GM23338 (cell line): ENCODE results near the gene CD44. TPM values are rescaled to one million over a fixed set of nuclear protein-coding genes. Genes with fewer than 3 reads are reported as not detected.

ENCODE experiments used
- ATAC-seq: fragments of 200-7000 bp; cut with Tn5 transposase; 3 replicates; pipeline ENCODE4 v1.9.1; 2020
- DNase-seq: peaks from one replicate; pipeline ENCODE4 v3.0.0-alpha.2; 2015; ENCODE audit warnings: low spot score
- H2AFZ ChIP-seq: fragments of 200-600 bp; sonication (generic); 2 replicates; pipeline ENCODE4 v1.8.0; 2016; ENCODE audit warnings: antibody characterized with exemption, mild to moderate bottlenecking, moderate library complexity
- H3F3A ChIP-seq: fragments of 200-600 bp; sonication (generic); replicated peaks from 2 replicates; pipeline ENCODE4 v1.8.0; 2017; ENCODE audit warnings: antibody characterized with exemption, mixed run types, low read depth
- H3K27ac ChIP-seq: fragments of 200-600 bp; sonication (generic); 2 replicates; pipeline ENCODE4 v1.6.1; 2016; ENCODE audit warnings: low read depth
- H3K27me3 ChIP-seq: fragments of 200-600 bp; sonication (generic); 2 replicates; pipeline ENCODE4 v1.8.0; 2016; ENCODE audit warnings: mild to moderate bottlenecking, mixed run types, moderate library complexity; ENCODE audit not compliant: insufficient read depth
- H3K36me3 ChIP-seq: fragments of 200-600 bp; sonication (generic); 2 replicates; pipeline ENCODE4 v1.8.0; 2016; ENCODE audit warnings: mild to moderate bottlenecking; ENCODE audit not compliant: insufficient read depth
- H3K4me1 ChIP-seq: fragments of 200-600 bp; sonication (generic); 2 replicates; pipeline ENCODE4 v1.8.0; 2016; ENCODE audit warnings: mild to moderate bottlenecking, moderate library complexity; ENCODE audit not compliant: insufficient read depth
- H3K4me2 ChIP-seq: fragments of 200-600 bp; sonication (generic); 2 replicates; pipeline ENCODE4 v1.7.1; 2017; ENCODE audit warnings: mixed run types
- H3K4me3 ChIP-seq: fragments of 200-600 bp; sonication (generic); 2 replicates; pipeline ENCODE4 v1.6.1; 2016; ENCODE audit warnings: mixed run types
- H3K79me2 ChIP-seq: fragments of 200-600 bp; sonication (generic); replicated peaks from 2 replicates; pipeline ENCODE4 v1.8.0; 2017; ENCODE audit warnings: mild to moderate bottlenecking; ENCODE audit not compliant: insufficient read depth
- H3K9me2 ChIP-seq: fragments of 200-600 bp; sonication (generic); 2 replicates; pipeline ENCODE4 v1.8.0; 2017; ENCODE audit not compliant: insufficient read depth
- H4K20me1 ChIP-seq: fragments of 200-600 bp; sonication (generic); replicated peaks from 2 replicates; pipeline ENCODE4 v1.8.0; 2017; ENCODE audit warnings: mild to moderate bottlenecking; ENCODE audit not compliant: insufficient read depth
- H3K27ac Mint-ChIP-seq: 2 replicates; pipeline ENCODE4 v1.8.0; 2020; ENCODE audit warnings: inconsistent platforms, mild to moderate bottlenecking, moderate library complexity, mixed read lengths
- H3K27me3 Mint-ChIP-seq: 3 replicates; pipeline ENCODE4 v1.8.0; 2022; ENCODE audit warnings: low read depth, mild to moderate bottlenecking, moderate library complexity, mixed read lengths, inconsistent platforms; ENCODE audit not compliant: insufficient read depth, poor library complexity
- H3K36me3 Mint-ChIP-seq: 3 replicates; pipeline ENCODE4 v1.8.0; 2021; ENCODE audit warnings: low read depth, mild to moderate bottlenecking, inconsistent platforms, moderate library complexity, mixed read lengths
- H3K4me1 Mint-ChIP-seq: 3 replicates; pipeline ENCODE4 v1.8.0; 2020; ENCODE audit warnings: mild to moderate bottlenecking, inconsistent platforms, mixed read lengths
- H3K4me3 Mint-ChIP-seq: 3 replicates; pipeline ENCODE4 v1.8.0; 2021; ENCODE audit warnings: moderate library complexity, mild to moderate bottlenecking, inconsistent platforms, mixed read lengths
- H3K9me3 Mint-ChIP-seq: 3 replicates; pipeline ENCODE4 v1.8.0; 2020; ENCODE audit warnings: moderate library complexity, mild to moderate bottlenecking, inconsistent platforms, mixed read lengths
- CREB1 ChIP-seq: fragments of 250-450 bp; sonication (Bioruptor Pico); IDR thresholded peaks from 2 replicates; pipeline ENCODE4 v1.5.0; 2020; ENCODE audit warnings: low read depth, mild to moderate bottlenecking, moderate library complexity
- EZH2 ChIP-seq: fragments of 200-600 bp; sonication (generic); IDR thresholded peaks from one replicate; pipeline ENCODE4 v1.8.0; 2017; ENCODE audit warnings: antibody characterized with exemption, mild to moderate bottlenecking, low read depth; ENCODE audit not compliant: unreplicated experiment
- EZH2phosphoT487 ChIP-seq: fragments of 200-600 bp; sonication (generic); IDR thresholded peaks from one replicate; pipeline ENCODE4 v1.8.1; 2018; ENCODE audit warnings: antibody characterized with exemption; ENCODE audit not compliant: unreplicated experiment
- JUNB ChIP-seq: IDR thresholded peaks from one replicate; pipeline ENCODE4 v1.6.1; 2016; ENCODE audit warnings: antibody characterized with exemption; ENCODE audit not compliant: unreplicated experiment
- NANOG ChIP-seq: IDR thresholded peaks from 2 replicates; pipeline ENCODE4 v1.6.1; 2016; ENCODE audit warnings: antibody characterized with exemption, borderline replicate concordance
- POLR2AphosphoS5 ChIP-seq: IDR thresholded peaks from 2 replicates; pipeline ENCODE4 v1.6.1; 2016; ENCODE audit warnings: antibody characterized with exemption, low read depth
- STAT1 ChIP-seq: IDR thresholded peaks from one replicate; pipeline ENCODE4 v1.6.1; 2016; ENCODE audit warnings: antibody characterized with exemption; ENCODE audit not compliant: unreplicated experiment
- ZNF114 ChIP-seq: fragments of 250-450 bp; sonication (Bioruptor Pico); IDR thresholded peaks from 2 replicates; pipeline ENCODE4 v1.5.0; 2020; ENCODE audit warnings: mild to moderate bottlenecking, moderate library complexity
- ZNF331 ChIP-seq: fragments of 250-450 bp; sonication (Bioruptor Pico); IDR thresholded peaks from 2 replicates; pipeline ENCODE4 v1.5.0; 2020; ENCODE audit warnings: low read depth, mild to moderate bottlenecking, moderate library complexity
- polyA plus RNA-seq: library from polyadenylated mRNA; unstranded; fragments of >200 nt; fragmentation: Nextera tagmentation; extraction: Ambion mirVana; gene quantifications from 2 replicates; pipeline ENCODE4 v1.2.1, GENCODE V29; 2016
- total RNA-seq: library from RNA; depleted of rRNA; stranded (reverse); fragments of >200 nt; shearing (Covaris generic); gene quantifications from 2 replicates; pipeline ENCODE4 v1.2.3, GENCODE V29; 2014
- TF ChIP-seq, protein P1 (sequence below): IDR thresholded peaks from 2 replicates; pipeline ENCODE4 v1.6.1; 2016; ENCODE audit warnings: antibody characterized with exemption
- TF ChIP-seq, protein P2 (sequence below), 2 experiments: fragments of 200-600 bp in 1 of 2; sonication (generic) in 1 of 2; conservative IDR thresholded peaks; 2 replicates each; pipeline versions ENCODE4 v1.5.1 to v1.6.1; 2016 to 2017; ENCODE audit warnings: antibody characterized with exemption in 2 of 2, low read depth in 2 of 2, mild to moderate bottlenecking in 2 of 2, moderate library complexity in 1 of 2
- TF ChIP-seq, protein P3 (sequence below): IDR thresholded peaks from one replicate; pipeline ENCODE4 v1.6.1; 2018; ENCODE audit warnings: antibody characterized with exemption; ENCODE audit not compliant: unreplicated experiment
- TF ChIP-seq, protein P4 (sequence below): fragments of 250-450 bp; sonication (Bioruptor Pico); IDR thresholded peaks from 2 replicates; pipeline ENCODE4 v1.5.0; 2020; ENCODE audit warnings: mild to moderate bottlenecking, moderate library complexity

CD44 gene
- total and polyA plus RNA-seq, 2 experiments from 2014 or later: 4.0 to 10.1 TPM

DNA sequence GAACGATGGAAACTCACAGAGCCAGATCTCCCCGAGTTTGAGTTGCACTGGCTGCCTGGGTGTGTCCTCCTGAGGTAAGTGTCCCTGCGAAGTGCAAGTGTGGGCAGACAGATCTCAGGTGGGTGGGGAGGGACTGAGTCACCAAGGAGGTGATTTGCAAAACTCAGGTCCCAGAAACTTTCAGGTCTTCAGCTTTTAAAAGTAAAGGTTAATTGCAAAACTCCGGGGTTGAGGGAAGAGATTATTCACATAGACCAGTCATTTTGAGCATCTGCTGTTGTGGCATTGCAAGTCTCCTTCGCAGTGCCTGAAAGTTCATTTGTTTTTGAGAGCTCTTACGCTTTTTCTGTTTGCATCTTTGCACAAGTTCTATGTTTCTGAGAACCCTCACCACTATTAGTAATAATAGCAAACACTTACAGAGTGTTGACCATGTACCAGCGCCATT, 7.1 kb downstream of the CD44 start:
- no peak for DNase-seq
- H3K4me3 Mint-ChIP-seq: no peak overlapping the region
- no peak for ATAC-seq
- Histone ChIP-seq H3F3A (no peaks in the 10 kb centered on the region), H3K79me2 (no peaks in the 10 kb centered on the region), H3K4me1 (peaks cover 10% of the 10 kb centered on the region; the same call in 1 of the 2 replicates), H2AFZ (no peak overlapping the region), H3K4me2 (no peak overlapping the region), H3K27ac (no peak overlapping the region), H3K27me3 (peaks cover 3% of the 10 kb centered on the region; the same call in 1 of the 2 replicates), H4K20me1 (no peaks in the 10 kb centered on the region), H3K9me2 (peaks cover 5% of the 10 kb centered on the region; the same call in 1 of the 2 replicates), H3K4me3 (no peak overlapping the region), H3K36me3 (no peaks in the 10 kb centered on the region)
- H3K9me3 Mint-ChIP-seq: peaks cover 3% of the 10 kb centered on the region; the same call in 1 of the 3 replicates
- H3K27me3 Mint-ChIP-seq: peaks cover 3% of the 10 kb centered on the region
- H3K36me3 Mint-ChIP-seq: no peaks in the 10 kb centered on the region; the same call in 2 of the 3 replicates
- H3K4me1 Mint-ChIP-seq: peaks cover 13% of the 10 kb centered on the region
- TF ChIP-seq EZH2 (no peak), POLR2AphosphoS5 (no peak), ZNF114 (CRISPR knock-in tag) (no peak), ZNF331 (CRISPR knock-in tag) (no peak), NANOG (no peak), STAT1 (no peak), JUNB (no peak), EZH2phosphoT487 (no peak), CREB1 (CRISPR knock-in tag) (no peak)
- TF ChIP-seq, protein P1, sequence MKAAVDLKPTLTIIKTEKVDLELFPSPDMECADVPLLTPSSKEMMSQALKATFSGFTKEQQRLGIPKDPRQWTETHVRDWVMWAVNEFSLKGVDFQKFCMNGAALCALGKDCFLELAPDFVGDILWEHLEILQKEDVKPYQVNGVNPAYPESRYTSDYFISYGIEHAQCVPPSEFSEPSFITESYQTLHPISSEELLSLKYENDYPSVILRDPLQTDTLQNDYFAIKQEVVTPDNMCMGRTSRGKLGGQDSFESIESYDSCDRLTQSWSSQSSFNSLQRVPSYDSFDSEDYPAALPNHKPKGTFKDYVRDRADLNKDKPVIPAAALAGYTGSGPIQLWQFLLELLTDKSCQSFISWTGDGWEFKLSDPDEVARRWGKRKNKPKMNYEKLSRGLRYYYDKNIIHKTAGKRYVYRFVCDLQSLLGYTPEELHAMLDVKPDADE: no peak
- TF ChIP-seq, protein P2, sequence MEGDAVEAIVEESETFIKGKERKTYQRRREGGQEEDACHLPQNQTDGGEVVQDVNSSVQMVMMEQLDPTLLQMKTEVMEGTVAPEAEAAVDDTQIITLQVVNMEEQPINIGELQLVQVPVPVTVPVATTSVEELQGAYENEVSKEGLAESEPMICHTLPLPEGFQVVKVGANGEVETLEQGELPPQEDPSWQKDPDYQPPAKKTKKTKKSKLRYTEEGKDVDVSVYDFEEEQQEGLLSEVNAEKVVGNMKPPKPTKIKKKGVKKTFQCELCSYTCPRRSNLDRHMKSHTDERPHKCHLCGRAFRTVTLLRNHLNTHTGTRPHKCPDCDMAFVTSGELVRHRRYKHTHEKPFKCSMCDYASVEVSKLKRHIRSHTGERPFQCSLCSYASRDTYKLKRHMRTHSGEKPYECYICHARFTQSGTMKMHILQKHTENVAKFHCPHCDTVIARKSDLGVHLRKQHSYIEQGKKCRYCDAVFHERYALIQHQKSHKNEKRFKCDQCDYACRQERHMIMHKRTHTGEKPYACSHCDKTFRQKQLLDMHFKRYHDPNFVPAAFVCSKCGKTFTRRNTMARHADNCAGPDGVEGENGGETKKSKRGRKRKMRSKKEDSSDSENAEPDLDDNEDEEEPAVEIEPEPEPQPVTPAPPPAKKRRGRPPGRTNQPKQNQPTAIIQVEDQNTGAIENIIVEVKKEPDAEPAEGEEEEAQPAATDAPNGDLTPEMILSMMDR (conservative IDR thresholded peaks at IDR 0.05; ENCODE audit: low read depth in 2 of 2): no peak
- TF ChIP-seq, protein P3, sequence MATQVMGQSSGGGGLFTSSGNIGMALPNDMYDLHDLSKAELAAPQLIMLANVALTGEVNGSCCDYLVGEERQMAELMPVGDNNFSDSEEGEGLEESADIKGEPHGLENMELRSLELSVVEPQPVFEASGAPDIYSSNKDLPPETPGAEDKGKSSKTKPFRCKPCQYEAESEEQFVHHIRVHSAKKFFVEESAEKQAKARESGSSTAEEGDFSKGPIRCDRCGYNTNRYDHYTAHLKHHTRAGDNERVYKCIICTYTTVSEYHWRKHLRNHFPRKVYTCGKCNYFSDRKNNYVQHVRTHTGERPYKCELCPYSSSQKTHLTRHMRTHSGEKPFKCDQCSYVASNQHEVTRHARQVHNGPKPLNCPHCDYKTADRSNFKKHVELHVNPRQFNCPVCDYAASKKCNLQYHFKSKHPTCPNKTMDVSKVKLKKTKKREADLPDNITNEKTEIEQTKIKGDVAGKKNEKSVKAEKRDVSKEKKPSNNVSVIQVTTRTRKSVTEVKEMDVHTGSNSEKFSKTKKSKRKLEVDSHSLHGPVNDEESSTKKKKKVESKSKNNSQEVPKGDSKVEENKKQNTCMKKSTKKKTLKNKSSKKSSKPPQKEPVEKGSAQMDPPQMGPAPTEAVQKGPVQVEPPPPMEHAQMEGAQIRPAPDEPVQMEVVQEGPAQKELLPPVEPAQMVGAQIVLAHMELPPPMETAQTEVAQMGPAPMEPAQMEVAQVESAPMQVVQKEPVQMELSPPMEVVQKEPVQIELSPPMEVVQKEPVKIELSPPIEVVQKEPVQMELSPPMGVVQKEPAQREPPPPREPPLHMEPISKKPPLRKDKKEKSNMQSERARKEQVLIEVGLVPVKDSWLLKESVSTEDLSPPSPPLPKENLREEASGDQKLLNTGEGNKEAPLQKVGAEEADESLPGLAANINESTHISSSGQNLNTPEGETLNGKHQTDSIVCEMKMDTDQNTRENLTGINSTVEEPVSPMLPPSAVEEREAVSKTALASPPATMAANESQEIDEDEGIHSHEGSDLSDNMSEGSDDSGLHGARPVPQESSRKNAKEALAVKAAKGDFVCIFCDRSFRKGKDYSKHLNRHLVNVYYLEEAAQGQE: no peak
- TF ChIP-seq, protein P4, sequence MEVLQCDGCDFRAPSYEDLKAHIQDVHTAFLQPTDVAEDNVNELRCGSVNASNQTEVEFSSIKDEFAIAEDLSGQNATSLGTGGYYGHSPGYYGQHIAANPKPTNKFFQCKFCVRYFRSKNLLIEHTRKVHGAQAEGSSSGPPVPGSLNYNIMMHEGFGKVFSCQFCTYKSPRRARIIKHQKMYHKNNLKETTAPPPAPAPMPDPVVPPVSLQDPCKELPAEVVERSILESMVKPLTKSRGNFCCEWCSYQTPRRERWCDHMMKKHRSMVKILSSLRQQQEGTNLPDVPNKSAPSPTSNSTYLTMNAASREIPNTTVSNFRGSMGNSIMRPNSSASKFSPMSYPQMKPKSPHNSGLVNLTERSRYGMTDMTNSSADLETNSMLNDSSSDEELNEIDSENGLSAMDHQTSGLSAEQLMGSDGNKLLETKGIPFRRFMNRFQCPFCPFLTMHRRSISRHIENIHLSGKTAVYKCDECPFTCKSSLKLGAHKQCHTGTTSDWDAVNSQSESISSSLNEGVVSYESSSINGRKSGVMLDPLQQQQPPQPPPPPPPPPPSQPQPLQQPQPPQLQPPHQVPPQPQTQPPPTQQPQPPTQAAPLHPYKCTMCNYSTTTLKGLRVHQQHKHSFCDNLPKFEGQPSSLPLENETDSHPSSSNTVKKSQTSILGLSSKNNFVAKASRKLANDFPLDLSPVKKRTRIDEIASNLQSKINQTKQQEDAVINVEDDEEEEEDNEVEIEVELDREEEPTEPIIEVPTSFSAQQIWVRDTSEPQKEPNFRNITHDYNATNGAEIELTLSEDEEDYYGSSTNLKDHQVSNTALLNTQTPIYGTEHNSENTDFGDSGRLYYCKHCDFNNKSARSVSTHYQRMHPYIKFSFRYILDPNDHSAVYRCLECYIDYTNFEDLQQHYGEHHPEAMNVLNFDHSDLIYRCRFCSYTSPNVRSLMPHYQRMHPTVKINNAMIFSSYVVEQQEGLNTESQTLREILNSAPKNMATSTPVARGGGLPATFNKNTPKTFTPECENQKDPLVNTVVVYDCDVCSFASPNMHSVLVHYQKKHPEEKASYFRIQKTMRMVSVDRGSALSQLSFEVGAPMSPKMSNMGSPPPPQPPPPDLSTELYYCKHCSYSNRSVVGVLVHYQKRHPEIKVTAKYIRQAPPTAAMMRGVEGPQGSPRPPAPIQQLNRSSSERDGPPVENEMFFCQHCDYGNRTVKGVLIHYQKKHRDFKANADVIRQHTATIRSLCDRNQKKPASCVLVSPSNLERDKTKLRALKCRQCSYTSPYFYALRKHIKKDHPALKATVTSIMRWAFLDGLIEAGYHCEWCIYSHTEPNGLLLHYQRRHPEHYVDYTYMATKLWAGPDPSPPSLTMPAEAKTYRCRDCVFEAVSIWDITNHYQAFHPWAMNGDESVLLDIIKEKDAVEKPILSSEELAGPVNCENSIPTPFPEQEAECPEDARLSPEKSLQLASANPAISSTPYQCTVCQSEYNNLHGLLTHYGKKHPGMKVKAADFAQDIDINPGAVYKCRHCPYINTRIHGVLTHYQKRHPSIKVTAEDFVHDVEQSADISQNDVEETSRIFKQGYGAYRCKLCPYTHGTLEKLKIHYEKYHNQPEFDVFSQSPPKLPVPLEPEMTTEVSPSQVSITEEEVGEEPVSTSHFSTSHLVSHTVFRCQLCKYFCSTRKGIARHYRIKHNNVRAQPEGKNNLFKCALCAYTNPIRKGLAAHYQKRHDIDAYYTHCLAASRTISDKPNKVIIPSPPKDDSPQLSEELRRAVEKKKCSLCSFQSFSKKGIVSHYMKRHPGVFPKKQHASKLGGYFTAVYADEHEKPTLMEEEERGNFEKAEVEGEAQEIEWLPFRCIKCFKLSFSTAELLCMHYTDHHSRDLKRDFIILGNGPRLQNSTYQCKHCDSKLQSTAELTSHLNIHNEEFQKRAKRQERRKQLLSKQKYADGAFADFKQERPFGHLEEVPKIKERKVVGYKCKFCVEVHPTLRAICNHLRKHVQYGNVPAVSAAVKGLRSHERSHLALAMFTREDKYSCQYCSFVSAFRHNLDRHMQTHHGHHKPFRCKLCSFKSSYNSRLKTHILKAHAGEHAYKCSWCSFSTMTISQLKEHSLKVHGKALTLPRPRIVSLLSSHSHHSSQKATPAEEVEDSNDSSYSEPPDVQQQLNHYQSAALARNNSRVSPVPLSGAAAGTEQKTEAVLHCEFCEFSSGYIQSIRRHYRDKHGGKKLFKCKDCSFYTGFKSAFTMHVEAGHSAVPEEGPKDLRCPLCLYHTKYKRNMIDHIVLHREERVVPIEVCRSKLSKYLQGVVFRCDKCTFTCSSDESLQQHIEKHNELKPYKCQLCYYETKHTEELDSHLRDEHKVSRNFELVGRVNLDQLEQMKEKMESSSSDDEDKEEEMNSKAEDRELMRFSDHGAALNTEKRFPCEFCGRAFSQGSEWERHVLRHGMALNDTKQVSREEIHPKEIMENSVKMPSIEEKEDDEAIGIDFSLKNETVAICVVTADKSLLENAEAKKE (CRISPR knock-in tag): no peak
- H3K27ac Mint-ChIP-seq: no peak overlapping the region
